Sigmoid colon (tissue), 4 donors: ENCODE measurements around the gene CNOT11.

ENCODE experiments used
- EP300 ChIP-seq, 4 donors: sonication (generic); formaldehyde crosslinking; IDR thresholded peaks; one replicate each; pipeline ENCODE4 v1.6.1; 2017; ENCODE audit warnings: antibody characterized with exemption in 4 of 4
- POLR2A ChIP-seq, 2 donors: fragments of 450-650 bp; IDR thresholded peaks; one replicate each; pipeline ENCODE4 v1.6.1; 2016; ENCODE audit warnings: antibody characterized with exemption in 2 of 2, mild to moderate bottlenecking in 2 of 2, moderate library complexity in 2 of 2
- POLR2AphosphoS5 ChIP-seq, 4 donors: sonication (generic); formaldehyde crosslinking; IDR thresholded peaks; one replicate each; pipeline ENCODE4 v1.6.1; 2017; ENCODE audit warnings: antibody characterized with exemption in 4 of 4

DNA sequence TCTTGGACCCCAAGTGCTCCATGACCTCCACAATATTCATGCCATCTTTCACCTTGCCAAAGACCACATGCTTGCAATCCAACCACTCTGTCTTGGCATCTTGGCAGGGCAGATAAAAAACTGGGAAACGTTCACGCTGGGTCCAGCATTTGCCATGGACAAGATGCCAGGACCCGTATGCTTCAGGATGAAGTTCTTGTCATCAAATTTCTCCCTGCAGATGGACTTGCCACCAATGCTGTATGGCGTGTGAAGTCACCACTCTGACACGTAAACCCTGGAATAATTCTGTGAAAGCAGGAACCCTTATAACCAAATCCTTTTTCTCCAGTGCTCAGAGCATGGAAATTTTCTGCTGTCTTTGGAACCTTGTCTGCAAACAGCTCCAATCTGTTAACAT lies 21.5 kb downstream of the CNOT11 start:
- TF ChIP-seq EP300 (IDR thresholded peaks at IDR 0.05) (no peak), POLR2A (IDR thresholded peaks at IDR 0.05) (no peak), POLR2AphosphoS5 (IDR thresholded peaks at IDR 0.05) (no peak)
